ENCODE data around the gene CCDC47.
"Not testable (repeated sequence)": the region's sequence is repeated elsewhere in the genome, so short reads cannot be mapped to it uniquely, and the experiment has no call there.

CCDC47 gene

GRCh38 chr17:63804328-63804727, 30.9 kb upstream of the CCDC47 start:
- POLR2A ChIA-PET = no interaction called here
- TF ChIP-seq CTCF (IDR thresholded peaks at IDR 0.05; ENCODE audit: control extremely low read depth, extremely low read depth, low read depth, missing control alignments) = no peak

DNA sequence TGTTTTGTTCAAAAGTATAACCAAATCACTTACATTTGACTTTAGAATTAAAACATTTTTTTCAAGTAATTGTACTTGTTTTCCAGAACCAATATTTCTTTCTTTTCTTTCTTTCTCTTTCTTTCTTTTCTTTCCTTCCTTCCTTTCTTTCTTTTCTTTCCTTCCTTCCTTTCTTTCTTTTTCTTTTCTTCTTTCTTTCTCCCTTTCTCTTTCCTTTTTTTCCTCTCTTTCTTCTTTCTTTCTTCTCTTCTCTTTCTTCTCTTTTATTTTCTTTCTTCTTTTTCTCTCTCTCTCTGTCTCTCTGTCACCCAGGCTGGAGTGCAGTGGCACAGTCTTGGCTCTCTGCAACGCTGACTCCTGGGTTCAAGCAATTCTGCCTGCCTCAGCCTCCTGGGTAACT, 27.4 kb upstream of the CCDC47 start:
- ChIA-PET POLR2A (no interaction called here), CTCF (no interaction called here)
- DNase-seq (ENCODE audit: extremely low spot score) = no peak
- no peak for TF ChIP-seq CTCF (IDR thresholded peaks at IDR 0.05; ENCODE audit: control extremely low read depth, extremely low read depth, low read depth, missing control alignments)

More at GRCh38 chr17:63804328-63804727, 30.9 kb upstream of the CCDC47 start:
- DNase-seq (ENCODE audit: extremely low spot score) = no peak
- CTCF ChIA-PET = interaction anchor here (0.9 to 2.0 kb wide), 6 partner anchors 11 to 48 kb away, joined by 3 to 7 read pairs (median 4); no protein-coding TSS in a partner anchor

GRCh38 chr17:63798572-63799106, 25.2 kb upstream of the CCDC47 start:
- ChIA-PET CTCF (interaction anchor here (1.0 to 2.0 kb wide), 7 partner anchors 11 to 36 kb away, joined by 3 to 6 read pairs (median 4); no protein-coding TSS in a partner anchor), POLR2A (no interaction called here)
- DNase-seq (ENCODE audit: extremely low spot score) = no peak
- TF ChIP-seq CTCF (IDR thresholded peaks at IDR 0.05; ENCODE audit: control extremely low read depth, extremely low read depth, low read depth, missing control alignments) = no peak

DNA sequence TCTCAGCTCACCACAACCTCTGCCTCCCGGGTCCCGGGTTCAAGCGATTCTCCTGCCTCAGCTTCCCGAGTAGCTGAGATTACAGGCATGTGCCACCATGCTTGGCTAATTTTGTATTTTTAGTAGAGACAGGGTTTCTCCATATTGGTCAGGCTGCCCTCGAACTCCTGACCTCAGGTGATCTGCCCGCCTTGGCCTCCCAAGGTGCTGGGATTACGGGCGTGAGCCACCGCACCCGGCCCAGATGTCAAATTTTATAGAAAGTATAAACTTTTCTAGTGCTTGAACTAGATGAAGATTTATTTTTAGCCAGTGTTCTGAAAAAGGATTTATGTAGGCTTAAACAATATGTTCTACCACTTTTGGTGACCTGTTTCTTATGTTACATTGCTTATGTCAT, 23.0 kb upstream of the CCDC47 start:
- POLR2A ChIA-PET; DNase-seq (ENCODE audit: extremely low spot score): not testable (repeated sequence)
- CTCF ChIA-PET = interaction anchor here (1.0 kb wide), 1 partner anchor 10 kb away, joined by 4 read pairs; no protein-coding TSS in a partner anchor

- ChIA-PET CTCF (interaction anchor here (0.8 to 1.4 kb wide), 2 partner anchors 11 to 12 kb away, joined by 3 to 4 read pairs; no protein-coding TSS in a partner anchor), POLR2A (no interaction called here)
- TF ChIP-seq CTCF (IDR thresholded peaks at IDR 0.05; ENCODE audit: control extremely low read depth, extremely low read depth, low read depth, missing control alignments) = no peak
- no peak for DNase-seq (ENCODE audit: extremely low spot score)
Measured at GRCh38 chr17:63792055-63792729, 18.8 kb upstream of the CCDC47 start.

GRCh38 chr17:63790057-63790456, 16.7 kb upstream of the CCDC47 start:
- no peak for DNase-seq (ENCODE audit: extremely low spot score)
- POLR2A ChIA-PET = interaction anchor here (0.7 kb wide), 1 partner anchor 39 kb away, joined by 11 read pairs; no protein-coding TSS in a partner anchor
- TF ChIP-seq CTCF (IDR thresholded peaks at IDR 0.05; ENCODE audit: control extremely low read depth, extremely low read depth, low read depth, missing control alignments) = no peak
- CTCF ChIA-PET = interaction anchor here (1.3 to 2.0 kb wide), 2 partner anchors 12 to 14 kb away, joined by 4 to 8 read pairs; no protein-coding TSS in a partner anchor
